K562 (cell line): ENCODE results near the gene SH3TC2. TPM values are rescaled to one million over a fixed set of nuclear protein-coding genes. Genes with fewer than 3 reads are reported as not detected.

Experiments used
- ATAC-seq: fragments of 200-7000 bp; cut with Tn5 transposase; 3 replicates; pipeline ENCODE4 v1.9.1; 2020; ENCODE audit warnings: moderate library complexity
- BruUV-seq: library from RNA; stranded (reverse); fragments of 400-500 nt; replicated peaks from 2 replicates; lab custom pipeline; 2021; lab: Mats Ljungman, UMichigan
- CTCF ChIA-PET: fragments of 300-600 bp; formaldehyde crosslinking; extraction: SDS; loops from one replicate; lab custom pipeline; 2021; ENCODE audit warnings: low intra/inter-chr PET ratio; lab: Yijun Ruan, JAX
- POLR2A ChIA-PET: fragments of 300-600, 350-650 bp; sonication (Branson Sonifier 250); formaldehyde crosslinking; extraction: SDS; loops from one replicate; lab custom pipeline; 2021; ENCODE audit warnings: antibody characterized with exemption, inconsistent platforms; lab: Yijun Ruan, JAX
- DNase-seq, 4 experiments: peaks; one replicate each; pipeline versions ENCODE4 v3.0.0 to v3.0.0-alpha.2; 2011 to 2018; ENCODE audit warnings: low spot score in 3 of 4, mixed read lengths in 3 of 4; ENCODE audit errors: extremely low read depth in 1 of 4
- FAIRE-seq: peaks from 2 replicates; lab custom pipeline; 2011; peaks lifted over from hg19 to GRCh38; lab: Jason Lieb, UNC
- H2AFZ ChIP-seq: 2 replicates; pipeline ENCODE4 v1.6.0; 2011; ENCODE audit warnings: low read depth, low read length, control low read depth, inconsistent platforms
- H3K27ac ChIP-seq: fragments of 200-600 bp; 3 replicates; pipeline ENCODE4 v1.8.0; 2011; ENCODE audit warnings: low read depth, mild to moderate bottlenecking, control low read depth, inconsistent platforms, low read length, moderate library complexity, mixed read lengths; ENCODE audit errors: extremely low read depth
- H3K27me3 ChIP-seq, 2 experiments: fragments of 300-600 bp in 1 of 2; 2 replicates in 1 of 2; 3 replicates in 1 of 2; pipeline versions ENCODE4 v1.6.0 to v1.8.0; 2011; ENCODE audit warnings: inconsistent platforms in 2 of 2, low read length in 2 of 2, mild to moderate bottlenecking in 1 of 2, mixed read lengths in 1 of 2, moderate library complexity in 1 of 2; ENCODE audit not compliant: control insufficient read depth in 2 of 2, insufficient read depth in 2 of 2
- H3K36me3 ChIP-seq: fragments of 300-600 bp; 3 replicates; pipeline ENCODE4 v1.8.0; 2011; ENCODE audit warnings: mild to moderate bottlenecking, low read length, inconsistent platforms; ENCODE audit not compliant: control insufficient read depth, insufficient read depth
- H3K4me1 ChIP-seq, 2 experiments: fragments of 200-600 bp in 1 of 2; replicated peaks in 1 of 2; 2 replicates in 1 of 2; 3 replicates in 1 of 2; pipeline versions ENCODE4 v1.5.1 to v1.8.0; 2011; ENCODE audit warnings: inconsistent platforms in 2 of 2, low read length in 2 of 2, mild to moderate bottlenecking in 1 of 2, mixed read lengths in 1 of 2, moderate library complexity in 1 of 2; ENCODE audit not compliant: control insufficient read depth in 2 of 2, insufficient read depth in 2 of 2
- H3K4me2 ChIP-seq: 2 replicates; pipeline ENCODE4 v1.6.1; 2011; ENCODE audit warnings: low read length, control low read depth, inconsistent platforms, mixed read lengths; ENCODE audit not compliant: insufficient read depth
- H3K4me3 ChIP-seq: fragments of 200-600 bp; sonication (generic), shearing (Covaris generic); 2 replicates; pipeline ENCODE4 v1.5.1; 2016; ENCODE audit warnings: control low read depth, inconsistent platforms
- H3K79me2 ChIP-seq: fragments of 200-600 bp; 3 replicates; pipeline ENCODE4 v1.8.0; 2011; ENCODE audit warnings: low read length, inconsistent platforms; ENCODE audit not compliant: control insufficient read depth, insufficient read depth
- H3K9ac ChIP-seq, 2 experiments: 2 replicates each; pipeline versions ENCODE4 v1.6.0 to v1.6.1; 2011; ENCODE audit warnings: low read depth in 2 of 2, low read length in 2 of 2, control low read depth in 1 of 2, inconsistent platforms in 1 of 2, mild to moderate bottlenecking in 1 of 2, mixed read lengths in 1 of 2; ENCODE audit not compliant: insufficient read depth in 1 of 2
- H3K9me1 ChIP-seq: one replicate; pipeline ENCODE4 v1.6.0; 2011; ENCODE audit warnings: inconsistent platforms, mild to moderate bottlenecking, low read length, moderate library complexity; ENCODE audit not compliant: control insufficient read depth, insufficient read depth
- H3K9me3 ChIP-seq: replicated peaks from 2 replicates; pipeline ENCODE4 v1.5.1; 2011; ENCODE audit warnings: low read depth, low read length, inconsistent platforms; ENCODE audit not compliant: control insufficient read depth, insufficient read depth
- H4K20me1 ChIP-seq: replicated peaks from 2 replicates; pipeline ENCODE4 v1.6.1; 2011; ENCODE audit warnings: low read length, inconsistent platforms, mixed read lengths; ENCODE audit not compliant: control insufficient read depth, insufficient read depth
- BMI1 ChIP-seq: fragments of 150-350 bp; IDR thresholded peaks from 2 replicates; pipeline ENCODE4 v1.6.1; 2014; ENCODE audit warnings: low read length
- CBX1 ChIP-seq: sonication (generic); IDR thresholded peaks from 2 replicates; pipeline ENCODE4 v1.6.1; 2016; ENCODE audit warnings: antibody characterized with exemption, low read depth, mild to moderate bottlenecking
- CBX2 ChIP-seq: fragments of 200-600 bp; sonication (generic); IDR thresholded peaks from one replicate; pipeline ENCODE4 v1.6.1; 2012; ENCODE audit warnings: mild to moderate bottlenecking, low read length, inconsistent platforms; ENCODE audit not compliant: insufficient read depth, poor library complexity, severe bottlenecking
- CBX5 ChIP-seq: IDR thresholded peaks from 2 replicates; pipeline ENCODE4 v1.6.1; 2014; ENCODE audit warnings: low read depth, borderline replicate concordance
- CBX8 ChIP-seq: fragments of 200-600 bp; sonication (generic); IDR thresholded peaks from 2 replicates; pipeline ENCODE4 v1.6.1; 2012; ENCODE audit warnings: borderline replicate concordance, mixed run types, low read depth, mild to moderate bottlenecking, moderate library complexity, mixed read lengths, low read length, control low read depth, inconsistent platforms; ENCODE audit not compliant: poor library complexity, severe bottlenecking; ENCODE audit errors: extremely low read depth
- EP400 ChIP-seq: fragments of 450-650 bp; IDR thresholded peaks from 2 replicates; pipeline ENCODE4 v1.6.1; 2017; ENCODE audit warnings: antibody characterized with exemption, mild to moderate bottlenecking, moderate library complexity
- FOXK1 ChIP-seq: sonication (generic); formaldehyde crosslinking; IDR thresholded peaks from 2 replicates; pipeline ENCODE4 v1.8.0; 2022; ENCODE audit warnings: missing genetic modification reagents, mild to moderate bottlenecking, borderline replicate concordance
- POLR2A ChIP-seq: fragments of 450-650 bp; conservative IDR thresholded peaks from 2 replicates; pipeline ENCODE4 v1.6.1; 2016
- RBM34 ChIP-seq: fragments of 200-400 bp; formaldehyde crosslinking; IDR thresholded peaks from 2 replicates; pipeline ENCODE4 v1.6.1; 2018; ENCODE audit warnings: low read length, borderline replicate concordance; ENCODE audit not compliant: insufficient read depth
- TCF15 ChIP-seq: fragments of 250-450 bp; sonication (Bioruptor Pico); IDR thresholded peaks from 2 replicates; pipeline ENCODE4 v1.8.0; 2022; ENCODE audit warnings: moderate library complexity, mild to moderate bottlenecking, inconsistent platforms
- TRIM24 ChIP-seq, 2 experiments: fragments of 450-650 bp; IDR thresholded peaks; 2 replicates each; pipeline ENCODE4 v1.6.1; 2016
- ZNF696 ChIP-seq: fragments of 250-450 bp; sonication (Bioruptor Pico); conservative IDR thresholded peaks from 2 replicates; pipeline ENCODE4 v1.4.0; 2020; ENCODE audit warnings: mild to moderate bottlenecking, moderate library complexity
- WGBS: fragments of 100-300 bp; shearing (Covaris generic); methylation state at CpG from one replicate; pipeline ENCODE4 v1.1.6; 2016; ENCODE audit warnings: low coverage, mixed read lengths; ENCODE audit not compliant: insufficient coverage; ENCODE audit errors: missing lambda C conversion rate; 5-methylcytosine and 5-hydroxymethylcytosine counted together
- in situ Hi-C: fragments of 300-500 bp; cut with MboI; formaldehyde crosslinking; loops from 4 replicates; pipeline ENCODE4 v1.15.0; 2018; ENCODE audit warnings: inconsistent platforms, mixed read lengths
- intact Hi-C: fragments of 100-400 bp; cut with micrococcal nuclease; formaldehyde crosslinking; loops from 2 replicates; pipeline ENCODE4 v1.14.2; 2022
- polyA plus RNA-seq, 8 experiments: library from polyadenylated mRNA; depleted of rRNA in 4 of 8; stranded (reverse) in 5 of 8; unstranded in 3 of 8; fragments of >200 nt; fragmentation: Nextera tagmentation in 2 of 8; fragmentation: Illumina TruSeq in 1 of 8; extraction: Ambion mirVana in 2 of 8; extraction: Trizol in 1 of 8; gene quantifications; 2 replicates each; pipeline versions ENCODE4 v1.2.1 to v1.2.3, GENCODE V29; 2011 to 2014; ENCODE audit warnings: inconsistent platforms in 1 of 8, missing spikeins in 1 of 8
- total RNA-seq, 7 experiments: library from RNA; depleted of rRNA in 6 of 7; stranded (reverse); fragments of >200 nt in 6 of 7; fragmentation: Illumina TruSeq in 2 of 7; extraction: Trizol in 2 of 7; gene quantifications; 2 replicates each; pipeline versions ENCODE4 v1.2.1 to v1.2.3, GENCODE V29; 2011 to 2021; ENCODE audit warnings: low replicate concordance in 1 of 7
- TF ChIP-seq, protein P1 (sequence below): IDR thresholded peaks from 2 replicates; pipeline ENCODE4 v1.6.1; 2014; ENCODE audit warnings: antibody characterized with exemption

The SH3TC2 gene
- total and polyA plus RNA-seq, 9 of the 15 experiments (the other 6 are each of a cell fraction or from before 2014, with no cell fraction given), result 0.03 to 0.80 (median 0.55) TPM; not detected in 1

DNA sequence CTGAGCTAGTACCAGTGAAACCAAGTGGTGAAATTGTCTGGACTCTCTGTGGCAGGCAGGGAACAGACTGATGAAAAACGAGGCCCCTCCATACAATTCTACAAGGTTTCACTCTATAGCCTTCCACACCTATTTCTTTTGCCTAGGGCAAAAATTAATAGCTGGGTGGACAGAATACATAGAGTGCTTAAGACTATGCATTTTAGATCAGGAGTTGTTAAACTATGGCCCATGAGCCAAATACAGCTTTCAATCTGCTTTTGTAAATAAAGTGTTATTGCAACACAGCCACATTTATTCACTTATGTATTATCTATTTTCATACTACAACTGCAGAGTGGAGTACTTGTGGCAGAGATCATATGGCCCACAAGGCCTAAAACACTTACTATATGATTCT is 45.2 kb downstream of the SH3TC2 start:
- intact Hi-C loops, result no loop called here
- WGBS, result 0% methylated on average over 1 of the region's 1 CpG
- in situ Hi-C loops, result no loop called here
- Histone ChIP-seq H3K4me2 (no peak overlapping the region), H4K20me1 (no peaks in the 10 kb centered on the region), H3K27ac (no peak overlapping the region), H3K9ac (no peak overlapping the region), H3K79me2 (no peaks in the 10 kb centered on the region), H3K4me3 (no peak overlapping the region), H3K27me3 (peaks cover 2 to 7% of the 10 kb centered on the region in 2 experiments; a peak in 2 of 5 replicates), H3K9me1 (no peaks in the 10 kb centered on the region), H3K4me1 (no peaks in the 10 kb centered on the region), H3K36me3 (no peaks in the 10 kb centered on the region), H2AFZ (no peak overlapping the region), H3K9me3 (no peaks in the 10 kb centered on the region)
- FAIRE-seq, result no peak
- no TSS peak for BruUV-seq
- no peak for ATAC-seq
- TF ChIP-seq POLR2A (no peak), CBX5 (no peak), CBX1 (no peak), CBX8 (no peak), BMI1 (no peak), CBX2 (no peak), FOXK1 (CRISPR knock-in tag) (no peak)
- POLR2A ChIA-PET, result no interaction called here
- DNase-seq, result no peak
- CTCF ChIA-PET, result no interaction called here

DNA sequence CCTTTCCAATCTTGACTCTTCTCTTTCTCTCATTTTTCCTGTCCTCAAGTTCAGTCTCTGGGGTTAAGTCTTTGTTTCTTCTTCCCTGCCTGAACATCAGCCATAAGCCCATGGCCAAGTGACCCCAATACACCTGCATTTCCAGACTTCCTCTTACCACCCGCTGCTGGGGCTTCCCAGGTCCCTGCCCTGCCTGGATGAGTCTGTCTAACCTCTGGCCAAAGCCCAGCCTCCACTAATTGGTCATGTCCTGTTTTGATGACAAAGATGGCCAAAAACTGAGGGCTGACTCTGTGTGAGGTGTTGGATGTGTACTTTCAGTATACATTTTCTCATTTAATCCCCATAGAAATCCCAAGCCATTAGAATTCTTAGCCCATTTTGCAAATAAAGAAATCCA is 47.3 kb downstream of the SH3TC2 start:
- Histone ChIP-seq H3K79me2 (no peaks in the 10 kb centered on the region), H3K9ac (no peak overlapping the region), H3K36me3 (no peaks in the 10 kb centered on the region), H3K9me3 (no peaks in the 10 kb centered on the region), H4K20me1 (no peaks in the 10 kb centered on the region), H3K4me3 (no peak overlapping the region), H3K9me1 (no peaks in the 10 kb centered on the region), H2AFZ (no peak overlapping the region), H3K27ac (no peak overlapping the region), H3K27me3 (peaks cover 2 to 11% of the 10 kb centered on the region in 2 experiments; a peak in 3 of 5 replicates), H3K4me2 (no peak overlapping the region), H3K4me1 (no peaks in the 10 kb centered on the region)
- WGBS, result 0% methylated on average over 1 of the region's 1 CpG
- intact Hi-C loops, result no loop called here
- in situ Hi-C loops, result no loop called here
- ATAC-seq (no peak), FAIRE-seq (no peak), DNase-seq (no peak)
- BruUV-seq, result no TSS peak
- POLR2A ChIA-PET, result no interaction called here
- no peak for TF ChIP-seq ZNF696 (CRISPR knock-in tag)
- TF ChIP-seq RBM34, result no peak
- TF ChIP-seq TRIM24 (IDR thresholded peaks at IDR 0.05), result no peak
- TF ChIP-seq EP400, result no peak
- TF ChIP-seq TCF15 (CRISPR knock-in tag), result no peak
- TF ChIP-seq, protein P1, sequence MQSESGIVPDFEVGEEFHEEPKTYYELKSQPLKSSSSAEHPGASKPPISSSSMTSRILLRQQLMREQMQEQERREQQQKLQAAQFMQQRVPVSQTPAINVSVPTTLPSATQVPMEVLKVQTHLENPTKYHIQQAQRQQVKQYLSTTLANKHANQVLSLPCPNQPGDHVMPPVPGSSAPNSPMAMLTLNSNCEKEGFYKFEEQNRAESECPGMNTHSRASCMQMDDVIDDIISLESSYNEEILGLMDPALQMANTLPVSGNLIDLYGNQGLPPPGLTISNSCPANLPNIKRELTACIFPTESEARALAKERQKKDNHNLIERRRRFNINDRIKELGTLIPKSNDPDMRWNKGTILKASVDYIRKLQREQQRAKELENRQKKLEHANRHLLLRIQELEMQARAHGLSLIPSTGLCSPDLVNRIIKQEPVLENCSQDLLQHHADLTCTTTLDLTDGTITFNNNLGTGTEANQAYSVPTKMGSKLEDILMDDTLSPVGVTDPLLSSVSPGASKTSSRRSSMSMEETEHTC, result no peak
- CTCF ChIA-PET, result no interaction called here
